Measurements from ENCODE around the gene SIGMAR1.
A peak's percentile ranks its signal among the peaks of the same experiment; 100 is the strongest.
"Not testable (repeated sequence)": the region's sequence is repeated elsewhere in the genome, so short reads cannot be mapped to it uniquely, and the experiment has no call there.

Gene SIGMAR1

DNA sequence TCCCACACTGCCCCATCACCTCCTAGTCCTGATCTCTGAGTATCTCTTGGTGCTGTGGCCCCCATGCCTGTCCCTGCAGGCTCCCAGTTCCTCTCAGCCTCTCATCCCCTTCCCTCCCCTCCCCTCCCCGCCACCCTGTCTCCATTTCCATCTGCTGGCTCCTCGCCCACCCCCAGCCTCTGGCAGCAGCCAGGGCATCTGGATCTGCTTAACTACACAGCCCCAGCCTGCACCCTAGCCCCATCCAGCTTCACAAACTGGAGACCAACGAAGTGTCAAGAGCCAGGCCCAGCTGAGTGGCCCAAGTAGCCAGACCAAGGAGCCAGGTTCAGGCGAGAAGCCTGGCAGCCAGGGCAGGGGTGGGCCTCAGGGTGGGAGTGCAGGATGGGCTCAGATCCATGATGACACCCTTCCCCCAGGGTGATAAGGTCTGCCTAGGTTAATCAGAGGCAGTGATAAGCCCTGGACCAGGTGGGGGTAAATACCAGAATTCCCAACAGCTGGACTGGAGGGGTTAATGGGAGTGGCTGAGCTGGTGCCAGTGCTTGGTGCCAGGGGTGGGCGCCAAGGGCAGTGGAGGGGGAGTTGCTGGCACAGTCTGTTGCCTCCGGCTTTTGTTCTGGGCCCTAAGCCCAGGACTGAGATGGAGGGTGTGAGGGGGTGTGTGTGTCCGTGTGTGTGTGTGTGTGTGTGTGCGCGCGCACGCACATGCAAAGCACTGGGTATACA lies 16.9 kb upstream of the SIGMAR1 start:
- no peak for DNase-seq

DNA sequence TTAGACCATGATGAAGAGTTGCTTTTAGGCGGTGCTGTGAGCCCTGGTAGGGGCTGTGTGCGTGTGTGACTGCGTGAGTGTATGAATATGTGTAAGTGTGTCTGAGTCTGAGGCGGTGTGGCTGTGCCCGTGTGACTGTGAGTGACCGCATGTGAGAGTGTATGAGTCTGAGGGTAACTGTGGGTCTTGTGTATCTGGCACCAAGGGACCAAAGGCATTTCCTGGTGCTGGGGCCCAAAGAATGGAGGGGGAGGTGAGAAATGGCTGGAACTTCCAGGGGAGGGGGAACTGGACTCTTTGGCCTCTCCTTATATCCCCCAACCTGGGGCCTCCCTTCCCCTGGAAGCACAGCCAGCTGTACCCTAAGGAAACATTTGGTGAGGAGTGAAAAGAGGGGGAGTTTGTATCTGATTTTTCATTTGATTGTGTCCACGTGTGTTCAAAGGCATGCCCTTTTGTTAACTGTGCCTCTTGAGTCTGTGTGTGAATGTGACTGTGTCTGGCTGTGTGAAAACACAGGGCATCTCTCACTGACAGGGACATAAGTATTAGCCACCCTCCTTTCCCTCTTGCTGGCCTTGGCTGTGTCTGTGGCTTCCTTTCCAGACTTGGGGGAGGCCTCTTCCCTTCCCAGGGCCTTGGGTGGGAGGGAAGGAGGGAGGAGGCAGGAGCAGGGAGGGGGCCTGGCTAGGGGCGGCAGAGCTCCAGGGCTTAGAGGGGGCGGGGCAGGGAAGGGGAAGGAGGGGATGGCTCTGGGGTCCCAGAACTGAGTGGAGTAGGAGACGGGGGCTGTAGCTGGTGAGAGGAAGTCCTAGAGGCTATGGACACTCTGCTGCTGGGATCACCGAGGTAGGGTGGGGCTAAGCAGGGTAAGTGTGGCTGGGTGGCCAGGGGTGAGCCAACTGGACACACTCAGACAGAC lies 15.8 kb upstream of the SIGMAR1 start:
- no peak for DNase-seq

DNA sequence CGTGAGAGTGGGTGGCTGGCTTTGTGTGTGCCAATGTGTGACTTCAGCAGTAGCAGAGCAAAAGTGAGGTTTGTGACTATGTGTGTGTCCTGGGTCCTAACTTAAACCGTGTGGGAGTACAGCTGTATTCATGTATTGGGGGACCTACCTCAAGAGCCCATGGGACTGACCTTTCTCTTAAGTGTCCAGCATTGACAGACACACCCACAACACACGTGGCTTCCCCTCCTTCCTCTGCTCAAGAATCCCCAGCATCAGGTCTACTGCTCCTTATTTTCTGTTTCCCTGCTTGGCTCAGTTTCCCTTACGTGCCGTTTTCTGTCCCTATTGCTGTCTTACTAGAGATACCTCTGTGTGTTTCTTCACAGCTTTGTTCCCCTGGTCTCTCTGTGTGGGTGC lies 15.0 kb upstream of the SIGMAR1 start:
- no peak for DNase-seq

DNA sequence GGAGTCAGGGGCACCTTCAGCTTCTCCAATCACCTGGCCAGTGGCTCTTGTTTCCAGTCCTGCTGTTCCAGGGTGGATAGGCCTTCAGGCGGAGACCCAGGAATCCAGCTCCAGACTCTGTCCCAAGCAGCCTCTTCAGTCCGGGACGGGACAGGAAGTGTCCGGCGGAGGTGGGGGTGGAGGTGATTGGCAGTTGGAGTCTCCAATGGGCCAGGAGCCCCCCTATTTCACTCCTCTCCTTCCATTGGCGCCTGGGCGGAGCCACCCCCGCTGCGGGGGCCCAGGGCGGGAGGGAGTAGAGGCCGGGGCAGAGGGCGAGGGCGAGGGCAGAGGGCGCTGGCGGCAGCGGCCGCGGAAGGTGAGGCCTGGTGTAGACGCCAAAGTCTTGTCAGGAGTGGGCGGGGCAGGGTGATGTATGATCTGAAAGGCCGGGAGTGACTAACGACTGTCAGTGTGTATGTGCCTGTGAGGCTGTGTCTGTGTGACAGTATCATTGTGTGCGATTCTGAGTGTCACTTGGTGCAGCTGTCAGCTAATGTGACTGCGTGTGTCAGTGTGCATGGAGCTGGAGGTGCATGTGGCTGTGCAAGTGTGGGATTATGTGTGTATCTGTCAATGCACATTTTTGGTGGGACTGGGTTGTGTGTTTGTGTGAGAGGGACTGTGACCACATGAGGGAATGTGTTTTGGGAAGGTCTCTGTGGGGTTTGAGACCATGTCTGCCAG lies 14.5 kb upstream of the SIGMAR1 start, which contains the start of gene IL11RA:
TSS of gene IL11RA (plus strand) at position 310 of the 726 bp plus-strand sequence. CDS start 3,033 bp downstream, outside the sequence.
- peak; percentile 66 for DNase-seq

DNA sequence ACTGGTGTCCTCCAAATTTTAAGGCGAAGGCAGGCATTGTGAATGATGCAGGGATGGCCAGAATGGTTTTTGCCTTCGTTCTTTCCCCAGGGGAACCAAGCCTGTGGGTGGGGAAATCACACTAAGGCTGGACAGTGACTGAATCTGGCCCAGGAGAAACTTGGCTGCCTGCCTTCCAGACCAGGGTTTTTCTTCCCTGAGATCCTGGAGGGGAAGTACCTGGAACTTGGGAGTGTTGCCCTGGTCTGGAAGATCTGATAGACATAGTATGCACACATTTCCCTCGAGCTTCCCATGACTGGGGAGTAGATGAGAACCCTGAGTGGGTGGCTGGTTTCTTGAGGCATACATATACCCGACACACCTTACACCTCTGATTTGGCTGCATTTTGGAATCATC lies 13.7 kb upstream of the SIGMAR1 start:
- no peak for DNase-seq

DNA sequence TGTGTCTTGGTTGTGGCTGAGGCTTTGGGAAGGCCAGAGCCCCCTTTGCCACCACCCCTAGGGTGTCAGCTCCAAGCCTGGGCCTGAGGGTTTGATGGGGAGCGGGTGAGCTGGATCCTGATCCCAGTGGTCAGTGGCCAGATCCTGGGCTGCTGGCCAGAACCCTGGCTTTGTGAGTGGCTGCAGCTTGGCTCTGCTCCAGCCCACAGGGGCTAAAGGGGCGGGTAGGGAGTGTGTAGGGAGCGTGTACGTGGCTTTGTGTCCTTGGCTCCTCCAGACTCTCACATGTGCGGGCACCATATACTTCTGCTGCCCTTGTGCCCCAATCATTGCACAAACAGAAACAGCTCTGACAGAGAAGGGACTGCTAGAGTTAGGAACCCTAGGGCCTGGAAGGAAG lies 13.2 kb upstream of the SIGMAR1 start:
- DNase-seq: no peak

DNA sequence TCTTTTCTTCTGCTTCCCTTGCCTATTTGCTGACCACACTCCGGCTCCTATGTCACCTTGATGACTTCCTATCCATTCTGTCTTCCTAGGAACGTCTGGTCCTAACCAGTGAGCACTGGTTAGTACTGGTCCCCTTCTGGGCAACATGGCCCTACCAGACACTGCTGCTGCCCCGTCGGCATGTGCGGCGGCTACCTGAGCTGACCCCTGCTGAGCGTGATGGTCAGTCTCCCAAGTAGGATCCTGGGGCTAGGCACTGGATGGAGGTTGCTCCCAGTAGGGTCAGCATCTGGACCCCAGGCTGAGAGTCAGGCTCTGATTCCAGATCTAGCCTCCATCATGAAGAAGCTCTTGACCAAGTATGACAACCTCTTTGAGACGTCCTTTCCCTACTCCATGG lies 11.1 kb upstream of the SIGMAR1 start:
- no peak for DNase-seq

DNA sequence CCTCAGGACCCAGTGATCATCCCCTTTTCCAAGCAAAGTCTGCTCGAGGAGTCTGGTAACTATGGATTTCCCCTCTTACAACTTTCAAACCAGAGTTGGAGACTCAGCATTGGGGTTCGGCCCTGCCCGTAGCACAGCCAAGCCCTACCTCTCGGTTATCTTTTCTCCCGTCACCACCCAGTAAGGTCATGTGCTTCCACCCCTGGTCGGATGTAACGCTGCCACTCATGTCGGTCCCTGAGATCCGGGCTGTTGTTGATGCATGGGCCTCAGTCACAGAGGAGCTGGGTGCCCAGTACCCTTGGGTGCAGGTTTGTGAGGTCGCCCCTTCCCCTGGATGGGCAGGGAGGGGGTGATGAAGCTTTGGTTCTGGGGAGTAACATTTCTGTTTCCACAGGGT lies 10.1 kb upstream of the SIGMAR1 start:
- DNase-seq: no peak

DNA sequence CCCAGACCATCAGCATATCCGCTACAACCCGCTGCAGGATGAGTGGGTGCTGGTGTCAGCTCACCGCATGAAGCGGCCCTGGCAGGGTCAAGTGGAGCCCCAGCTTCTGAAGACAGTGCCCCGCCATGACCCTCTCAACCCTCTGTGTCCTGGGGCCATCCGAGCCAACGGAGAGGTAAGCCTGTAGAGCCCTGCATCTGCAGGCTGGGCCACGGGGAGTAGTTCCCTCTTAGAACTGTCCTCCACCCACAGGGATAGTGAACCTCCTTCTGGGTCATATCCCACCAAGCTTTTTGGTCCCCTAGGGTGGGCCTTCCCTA lies 9.5 kb upstream of the SIGMAR1 start:
- no peak for DNase-seq

DNA sequence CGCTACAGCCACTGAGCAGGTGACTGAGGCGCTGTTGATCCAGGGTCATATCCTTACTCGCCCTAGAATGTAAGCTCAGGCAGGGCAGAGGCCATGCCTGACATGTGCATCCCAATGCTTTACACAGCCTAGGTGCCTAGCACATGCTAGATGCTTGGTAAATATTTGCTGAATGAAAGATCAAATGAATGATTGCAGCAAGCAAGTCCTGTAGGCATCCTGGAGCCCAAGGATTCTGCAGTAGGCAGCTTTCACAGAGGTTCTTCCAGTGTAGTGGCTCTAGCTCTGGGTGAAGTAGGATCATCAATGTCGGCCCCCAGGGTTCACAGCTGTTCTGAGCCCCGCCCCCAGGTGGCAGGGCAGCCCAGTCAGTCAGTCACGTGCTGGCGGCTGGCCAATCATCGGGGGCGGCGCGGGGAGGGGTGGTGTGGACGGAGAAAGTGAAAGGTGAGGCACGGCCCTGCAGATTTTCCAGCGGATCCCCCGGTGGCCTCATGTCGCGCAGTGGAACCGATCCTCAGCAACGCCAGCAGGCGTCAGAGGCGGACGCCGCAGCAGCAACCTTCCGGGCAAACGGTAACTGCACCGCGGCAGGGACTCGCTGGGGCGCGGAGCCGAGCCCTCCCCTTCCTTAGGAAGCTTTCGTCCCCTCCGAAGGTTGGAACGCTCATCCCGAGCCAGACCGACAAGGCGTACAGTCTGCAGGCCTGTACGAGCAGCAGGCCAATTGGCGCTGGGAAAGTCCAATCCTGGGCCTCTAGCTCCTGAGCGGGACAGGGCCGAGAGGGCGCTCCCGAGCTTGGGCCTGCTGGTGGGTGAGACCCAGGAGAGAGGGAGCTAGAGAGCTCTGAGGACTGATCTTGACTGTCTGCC lies 8.9 kb upstream of the SIGMAR1 start, which contains the start of gene GALT:
TSS of gene GALT (plus strand) at position 465 of the 873 bp plus-strand sequence. CDS start at position 495, 30 bp downstream.
- peak; percentile 92 for DNase-seq

DNA sequence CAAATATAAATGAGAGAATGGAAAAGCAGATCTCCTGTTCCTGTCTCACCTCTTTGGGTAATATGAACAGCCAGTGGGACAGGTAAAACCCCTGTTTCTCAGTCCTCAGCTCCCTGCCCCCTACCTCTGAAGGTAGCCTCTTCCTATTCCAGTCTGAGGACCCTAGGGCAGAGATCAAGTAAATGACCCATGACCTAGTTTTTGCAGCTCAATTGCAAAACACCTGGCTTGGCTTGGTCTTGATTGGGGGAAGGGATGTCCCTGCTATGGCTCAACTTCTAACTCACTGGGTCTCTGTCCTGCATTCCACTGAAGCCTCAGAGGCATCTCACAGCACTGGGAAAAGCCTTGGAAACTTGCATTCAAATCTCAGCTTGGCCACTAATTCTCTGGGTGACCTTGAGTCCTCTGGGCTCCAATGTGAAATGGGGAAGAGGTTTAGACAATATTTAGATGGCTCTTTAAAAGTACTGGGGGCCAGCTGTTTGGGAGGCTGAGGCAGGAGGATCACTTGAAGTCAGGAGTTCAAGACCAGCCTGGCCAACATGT lies 7.3 kb upstream of the SIGMAR1 start:
- DNase-seq: no peak

DNA sequence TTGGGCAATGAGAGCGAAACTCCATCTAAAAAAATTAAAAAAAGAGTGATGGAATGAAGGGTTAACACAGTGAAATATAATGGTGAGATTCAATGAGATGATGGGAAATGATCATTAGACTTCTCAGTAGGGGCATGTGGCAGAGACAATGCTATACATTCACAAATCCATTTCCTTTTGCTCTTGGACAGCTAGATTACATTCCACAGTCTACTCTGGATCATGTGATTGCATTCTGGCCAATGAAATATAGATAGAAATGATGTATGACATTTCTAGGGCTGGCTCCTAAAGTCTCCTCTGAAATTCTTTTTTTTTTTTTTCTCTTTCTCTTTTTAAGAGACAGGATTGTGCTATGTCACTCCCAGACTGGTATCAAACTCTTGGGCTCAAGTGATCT lies 5.1 kb upstream of the SIGMAR1 start:
- no peak for DNase-seq

DNA sequence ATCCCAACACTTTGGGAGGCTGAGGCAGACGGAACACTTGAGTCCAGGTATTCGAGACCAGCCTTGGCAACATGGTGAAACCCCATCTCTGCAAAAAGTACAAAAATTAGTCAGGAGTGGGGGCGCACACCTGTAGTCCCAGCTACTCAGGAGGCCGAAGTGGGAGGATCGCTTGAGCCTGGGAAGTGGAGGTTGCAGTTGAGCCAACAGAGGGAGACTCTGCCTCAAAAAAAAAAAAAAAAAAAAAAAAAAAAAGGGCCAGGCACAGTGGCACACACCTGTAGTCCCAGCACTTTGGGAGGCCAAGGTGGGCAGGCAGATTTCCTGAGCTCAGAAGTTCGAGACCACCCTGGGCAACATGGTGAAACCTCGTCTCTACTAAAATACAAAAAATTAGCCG lies 1.7 kb upstream of the SIGMAR1 start:
- DNase-seq: not testable (repeated sequence)

DNA sequence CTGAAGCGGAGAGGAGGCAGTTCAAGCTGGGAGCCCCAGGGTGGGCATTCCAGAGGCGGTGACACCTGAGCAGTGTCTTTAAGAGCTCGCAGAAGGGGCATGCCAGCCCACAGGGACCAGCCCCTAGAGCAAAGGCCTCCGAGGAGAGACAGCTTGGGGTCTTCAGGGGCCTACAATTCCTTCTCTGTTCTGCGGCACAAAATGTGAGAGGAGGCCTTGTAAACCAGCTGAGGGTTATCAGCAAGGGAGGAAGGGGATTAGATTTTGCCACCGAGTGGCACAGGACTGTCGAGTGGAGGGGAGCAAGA lies 505 bp upstream of the SIGMAR1 start:
- no peak for DNase-seq

DNA sequence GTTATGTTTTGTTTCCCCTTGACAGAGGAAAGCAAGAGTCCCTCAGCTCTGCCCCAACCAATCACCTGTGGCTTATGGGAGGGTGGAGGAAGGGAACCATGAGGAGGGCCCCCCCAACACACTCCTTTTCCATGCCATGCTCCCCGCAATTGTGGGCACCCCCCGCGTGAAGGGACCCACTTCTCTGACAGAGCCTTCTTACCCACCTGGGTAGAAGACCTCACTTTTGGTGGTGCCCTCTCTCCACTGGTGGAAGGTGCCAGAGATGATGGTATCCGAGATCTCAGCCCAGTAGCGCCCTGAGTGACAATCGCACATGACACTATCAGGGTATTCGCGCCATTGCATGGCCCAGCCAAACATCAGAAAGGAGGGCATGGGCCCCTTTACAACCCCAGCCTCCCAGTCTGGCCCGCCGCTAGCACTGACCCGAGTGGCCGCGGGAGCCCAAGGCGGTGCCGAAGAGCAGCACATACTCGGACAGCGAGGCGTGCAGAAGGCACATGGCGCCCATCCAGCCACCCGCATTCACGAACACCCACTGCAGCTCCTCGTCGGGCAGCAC lies 714 bp downstream of the SIGMAR1 start:
- no peak for DNase-seq

DNA sequence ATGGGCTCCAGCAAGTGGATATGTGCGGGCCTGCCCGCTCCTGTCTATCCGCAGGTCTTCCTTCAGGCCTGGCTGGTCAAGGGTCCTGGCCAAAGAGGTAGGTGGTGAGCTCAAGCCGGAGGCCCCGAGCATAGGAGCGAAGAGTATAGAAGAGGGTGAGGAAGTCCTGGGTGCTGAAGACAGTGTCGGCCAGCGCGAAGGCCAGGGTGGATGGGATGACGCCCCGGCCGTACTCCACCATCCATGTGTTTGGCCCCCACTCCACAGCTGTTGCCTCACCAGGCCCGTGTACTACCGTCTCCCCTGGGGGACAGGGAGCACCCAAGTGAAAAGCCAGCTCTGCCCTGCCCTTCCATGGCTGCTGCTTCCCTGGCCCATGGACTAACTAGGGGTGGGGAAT lies 2.0 kb downstream of the SIGMAR1 start:
- DNase-seq: no peak

DNA sequence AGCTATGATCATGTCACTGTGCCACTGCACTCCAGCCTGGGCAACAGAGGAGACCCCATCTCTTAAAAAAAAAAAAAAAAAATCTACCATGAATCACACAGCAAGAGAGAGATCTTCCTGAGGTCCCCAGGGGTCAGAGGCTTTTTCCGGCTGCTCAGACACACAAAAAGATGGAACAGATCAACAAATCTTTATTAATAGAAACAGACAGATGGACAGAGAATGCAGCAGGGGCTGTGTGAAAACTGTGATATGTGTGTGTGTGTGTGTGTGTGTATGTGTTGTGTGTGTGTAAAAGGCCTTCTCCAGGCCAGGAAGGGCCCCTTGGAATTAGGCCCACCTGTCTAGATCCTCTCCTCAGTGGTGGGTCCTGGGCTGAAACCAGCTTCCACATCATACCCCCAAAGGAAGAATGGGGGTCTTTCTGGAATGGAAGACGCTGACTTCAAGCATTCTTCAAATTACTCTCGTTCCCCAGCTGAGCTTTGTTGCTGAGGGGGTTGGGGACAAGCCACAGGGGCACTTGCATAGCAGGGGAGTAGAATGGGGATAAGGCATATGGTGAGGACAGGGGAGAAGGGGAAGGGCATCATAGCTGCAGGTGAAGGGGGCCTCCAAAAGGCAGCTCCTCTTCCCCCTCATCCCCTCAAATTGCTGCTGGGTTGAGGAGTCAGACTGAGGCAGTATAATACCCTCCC lies 2.9 kb downstream of the SIGMAR1 start:
- no peak for DNase-seq

DNA sequence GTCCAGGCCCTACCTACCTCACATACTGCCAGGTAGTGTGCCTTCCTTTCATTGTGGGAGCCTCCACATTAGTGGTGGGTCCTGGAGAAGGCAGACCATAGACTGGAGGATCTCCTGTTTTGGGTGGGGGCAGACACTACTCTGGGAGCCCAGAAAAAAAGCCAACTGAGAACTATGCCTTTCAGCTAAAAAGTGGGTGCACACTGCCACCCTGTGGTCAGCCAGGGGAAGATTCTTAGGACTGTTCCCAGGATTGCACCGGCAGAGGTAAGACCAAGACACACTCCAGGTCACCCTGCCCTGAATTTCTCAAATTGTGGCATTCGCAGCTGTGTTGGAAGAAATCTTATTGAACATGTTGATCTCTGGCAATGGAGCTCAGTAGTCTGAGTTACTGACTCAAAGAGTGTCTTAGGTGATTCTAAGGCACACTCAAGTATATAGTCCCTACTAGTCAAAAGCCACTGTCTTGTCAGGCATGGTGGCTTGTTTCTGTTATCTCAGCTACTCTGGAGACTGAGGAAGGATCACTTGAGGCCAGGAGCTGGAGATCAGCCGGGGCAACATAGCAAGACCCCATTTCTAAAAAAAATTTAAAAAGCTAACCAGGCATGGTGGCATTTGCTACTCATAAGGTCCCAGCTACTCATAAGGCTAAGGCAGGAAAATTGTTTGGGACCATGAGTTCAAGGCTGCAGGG lies 3.6 kb downstream of the SIGMAR1 start:
- peak; percentile 67 for DNase-seq

DNA sequence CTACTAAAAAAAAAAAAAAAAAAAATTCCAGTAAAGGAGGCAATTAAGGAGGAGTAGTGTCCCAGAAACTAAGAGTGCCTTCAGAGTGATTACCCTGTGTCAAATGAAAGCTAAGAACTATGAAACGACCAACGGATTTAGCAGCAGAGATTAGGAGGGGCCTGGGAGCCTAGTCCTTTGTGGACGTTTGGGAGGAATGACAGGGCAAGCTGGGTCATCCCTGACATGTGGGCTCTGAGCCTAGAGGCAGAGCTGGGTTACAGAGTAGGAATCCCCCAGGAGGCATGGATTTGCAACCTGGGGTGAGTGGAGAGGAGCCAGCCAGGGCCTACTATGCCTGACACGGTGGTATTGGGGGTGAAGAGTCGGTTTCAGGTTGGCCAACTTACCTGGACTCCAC lies 4.4 kb downstream of the SIGMAR1 start:
- DNase-seq: no peak

DNA sequence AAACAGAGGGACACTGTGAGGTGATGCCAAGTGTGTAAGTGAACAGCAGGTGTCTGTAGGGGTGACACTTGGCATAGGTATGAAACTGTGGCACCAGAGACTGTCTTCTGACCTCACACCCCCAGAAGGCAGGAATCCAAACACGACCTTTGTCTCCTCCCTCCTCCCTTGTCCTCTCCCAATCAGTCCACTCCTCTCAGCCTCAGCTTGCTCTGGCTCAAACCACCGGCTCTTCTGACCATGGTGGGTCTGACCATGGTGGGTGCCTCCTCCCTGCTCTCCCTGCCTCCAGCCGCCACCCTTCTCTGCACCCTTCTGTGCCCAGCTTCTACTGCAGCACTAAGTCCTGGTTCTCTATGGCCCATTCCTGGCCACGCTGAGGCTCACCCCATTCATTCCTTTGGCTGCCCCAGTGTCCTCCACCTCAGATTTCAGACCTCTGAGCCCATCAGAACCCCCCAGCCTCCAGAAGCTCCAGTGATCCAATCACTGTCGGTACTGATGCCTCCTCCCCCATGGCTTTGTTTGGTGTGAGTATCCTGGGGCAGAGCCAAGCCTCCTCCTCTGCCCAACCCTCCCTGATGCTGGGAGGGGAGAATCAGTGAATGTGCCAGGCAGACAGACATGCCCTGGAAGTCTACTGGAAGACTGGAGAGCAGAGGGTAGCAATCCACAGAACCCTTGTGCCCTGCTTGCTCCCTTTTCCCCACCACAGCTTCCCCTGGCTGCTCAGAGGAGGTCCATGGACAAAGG lies 7.0 kb downstream of the SIGMAR1 start:
- no peak for DNase-seq

Data from suppressor macrophage treated with lipopolysaccharide for 4 hours (primary cell).